NCI-H446 (cell line): ENCODE data around the gene ATXN3L.

ENCODE experiments used
- DNase-seq, 2 experiments: peaks; one replicate each; lab custom pipeline; 2025; lab: John Stamatoyannopoulos, UW

ATXN3L gene

GRCh38 chrX:13319953-13320352, at the start of gene ATXN3L:
ATXN3L (minus strand) TSS chrX:13320053; CDS start chrX:13319934, 119 bp downstream.
- no peak for DNase-seq

- no peak for DNase-seq
Observed at GRCh38 chrX:13369256-13370030, 49.6 kb upstream of the ATXN3L start.

DNA sequence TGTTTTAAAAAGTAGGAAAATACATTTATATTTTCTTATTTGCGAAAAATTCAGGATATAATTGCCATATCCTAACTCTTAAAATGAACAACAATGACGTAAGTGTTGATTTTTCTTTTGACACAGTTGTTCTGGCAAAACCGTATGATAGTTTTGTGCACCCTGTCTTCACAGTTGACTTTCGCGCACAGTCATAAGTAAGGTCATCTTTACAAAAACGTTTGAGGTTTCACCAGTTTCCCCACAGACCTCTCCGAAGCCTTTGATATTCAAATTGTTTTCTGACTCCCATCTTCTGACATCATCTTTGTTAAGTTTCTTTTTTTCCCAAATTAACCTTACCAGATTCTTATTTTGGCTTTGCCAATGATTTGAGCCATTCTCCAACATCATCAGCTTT, 48.1 kb upstream of the ATXN3L start:
- DNase-seq, result no peak

- DNase-seq, result no peak
Observed at GRCh38 chrX:13366698-13367097, 46.8 kb upstream of the ATXN3L start.

DNA sequence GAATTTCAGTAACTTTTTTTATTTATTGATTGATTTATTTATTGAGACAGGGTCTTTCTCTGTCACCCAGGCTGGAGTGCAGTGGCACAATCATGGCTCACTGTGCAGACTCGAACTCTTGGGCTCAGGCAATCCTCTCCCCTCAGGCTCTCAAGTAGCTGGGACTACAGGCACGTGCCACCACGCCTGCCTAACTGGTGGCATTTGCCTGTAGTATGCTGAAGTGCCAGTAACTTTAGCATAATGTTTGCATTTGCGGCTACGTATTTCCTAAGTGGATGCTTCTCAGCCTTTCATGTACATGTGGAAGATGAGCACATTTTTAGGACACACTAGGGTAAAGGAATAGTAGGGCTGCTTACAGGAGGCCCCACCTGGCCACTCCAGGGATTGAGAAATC, 45.3 kb upstream of the ATXN3L start:
- no peak for DNase-seq

- DNase-seq, result peak; percentile 85 to 95
Observed at GRCh38 chrX:13364230-13364857, 44.5 kb upstream of the ATXN3L start.

DNA sequence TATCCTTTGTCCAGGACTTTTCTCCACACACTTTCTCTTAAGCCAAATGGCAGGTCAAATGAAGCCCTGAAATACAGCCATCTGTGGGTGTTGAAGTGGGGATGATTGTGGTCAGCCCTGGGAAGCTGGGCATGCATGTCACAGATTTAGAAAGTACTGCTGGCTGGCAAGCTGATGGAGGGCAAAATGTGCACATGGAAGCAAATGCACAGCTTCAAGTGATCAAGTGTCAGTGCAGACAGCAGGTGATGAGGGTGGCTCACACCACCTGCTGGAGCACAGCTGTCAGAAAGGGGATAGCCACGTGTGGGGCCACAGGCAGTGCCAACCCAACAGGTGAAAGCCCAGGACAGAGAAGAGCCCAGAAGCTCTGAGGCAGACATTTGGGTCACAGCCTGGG, 40.3 kb upstream of the ATXN3L start:
- DNase-seq, result no peak

DNA sequence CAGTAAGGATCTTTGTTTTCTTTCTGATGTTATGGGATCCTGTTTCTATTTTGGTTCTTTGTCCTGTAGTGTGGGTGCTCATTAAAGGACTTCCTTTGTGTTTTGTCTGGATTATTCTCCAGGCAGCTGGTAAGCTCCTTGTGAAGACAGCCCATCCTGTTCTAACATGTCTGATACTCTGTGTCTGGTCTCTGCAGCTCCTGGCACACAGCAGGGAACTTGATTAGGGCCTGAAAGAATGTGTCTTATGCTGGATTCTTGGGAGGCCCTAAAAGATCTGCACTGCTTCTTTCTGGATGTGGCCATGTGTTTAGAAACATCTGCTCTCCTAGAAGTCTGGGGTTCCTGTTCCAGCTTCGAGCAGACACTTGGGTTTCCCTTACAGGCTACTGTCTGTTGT, 38.1 kb upstream of the ATXN3L start:
- DNase-seq, result peak; percentile 4 to 69

- no peak for DNase-seq
Observed at GRCh38 chrX:13346646-13347045, 26.8 kb upstream of the ATXN3L start.

DNA sequence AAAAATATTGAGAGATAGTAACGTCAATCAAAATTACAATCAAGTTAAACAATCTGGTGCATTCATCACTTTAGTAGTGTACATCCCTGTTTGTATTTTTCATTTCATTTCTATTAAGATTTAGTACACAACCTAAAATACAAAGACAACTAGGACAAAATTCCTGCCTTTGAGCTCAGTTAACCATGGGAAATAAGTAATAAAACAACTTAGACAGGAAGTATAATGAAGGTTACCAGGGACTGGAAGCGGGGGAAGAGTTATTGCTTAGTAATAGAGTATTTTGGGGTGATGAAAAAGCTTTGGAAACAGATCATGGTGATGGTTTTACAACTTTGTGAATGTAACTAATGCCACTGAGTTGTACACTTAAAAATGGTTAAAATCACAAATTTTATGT, 25.6 kb upstream of the ATXN3L start:
- DNase-seq, result no peak

- DNase-seq, result no peak
Observed at GRCh38 chrX:13345037-13345436, 25.2 kb upstream of the ATXN3L start.

- no peak for DNase-seq
Observed at GRCh38 chrX:13341491-13342101, 21.7 kb upstream of the ATXN3L start.

- DNase-seq, result no peak
Observed at GRCh38 chrX:13340182-13340791, 20.4 kb upstream of the ATXN3L start.

DNA sequence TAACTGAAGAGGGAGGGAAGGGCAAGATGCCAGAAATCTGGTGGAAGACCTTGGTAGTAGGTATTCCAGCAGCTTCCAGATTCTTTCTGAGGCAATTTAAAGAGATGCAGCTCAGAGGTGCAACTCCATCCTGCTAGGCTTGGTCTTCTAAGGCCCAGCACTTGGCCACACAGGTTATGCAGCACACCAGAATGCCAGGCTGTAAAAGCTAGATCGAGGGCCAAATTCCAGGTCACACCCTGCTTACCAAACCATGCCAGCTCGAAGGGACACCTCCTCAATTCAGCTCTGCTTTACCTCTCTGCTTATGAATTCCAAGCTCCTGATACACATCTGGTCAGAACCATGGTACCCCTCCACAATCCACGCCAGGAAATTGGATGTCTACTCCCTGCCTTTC, 19.8 kb upstream of the ATXN3L start:
- no peak for DNase-seq

GRCh38 chrX:13338996-13339515, 19.2 kb upstream of the ATXN3L start:
- DNase-seq, result no peak

DNA sequence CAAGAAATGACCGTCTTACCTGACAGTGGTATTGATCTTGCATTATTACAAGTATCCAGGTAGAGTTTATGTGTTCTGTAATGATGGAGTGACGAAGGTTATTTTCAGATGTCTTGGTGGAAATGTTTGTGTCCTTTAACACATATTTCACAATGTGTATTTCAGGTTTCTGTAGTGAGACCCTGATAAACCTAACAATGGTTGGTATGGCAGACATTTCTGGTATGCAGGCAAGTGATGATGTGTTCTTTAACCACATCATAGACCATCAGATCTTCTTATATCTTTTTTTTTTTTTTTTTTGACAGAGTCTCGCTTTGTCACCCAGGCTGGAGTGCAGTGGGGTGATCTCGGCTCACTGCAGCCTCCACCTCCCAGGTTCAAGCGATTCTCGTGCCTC, 14.6 kb upstream of the ATXN3L start:
- no peak for DNase-seq

DNA sequence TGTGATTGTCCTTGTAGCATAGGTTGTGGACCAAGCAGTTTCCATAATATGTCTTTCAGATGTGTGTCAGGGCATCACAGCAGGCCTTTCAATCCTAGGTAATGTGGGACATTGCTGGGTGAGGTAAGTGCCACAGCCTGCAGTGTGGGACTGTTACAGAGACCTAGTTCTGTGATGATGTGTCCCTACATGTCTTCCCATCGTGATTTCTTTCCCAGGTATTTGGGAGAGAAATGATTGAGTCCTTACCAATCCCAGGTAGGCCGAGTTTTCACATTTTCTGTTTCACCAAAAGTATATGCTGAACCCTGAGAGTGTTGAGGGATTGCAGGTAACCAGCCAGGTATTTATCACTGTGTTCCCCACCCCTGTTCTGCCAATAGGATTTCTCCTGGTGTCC, 10.6 kb upstream of the ATXN3L start:
- no peak for DNase-seq

- DNase-seq, result no peak
Observed at GRCh38 chrX:13327666-13328065, 7.8 kb upstream of the ATXN3L start.

DNA sequence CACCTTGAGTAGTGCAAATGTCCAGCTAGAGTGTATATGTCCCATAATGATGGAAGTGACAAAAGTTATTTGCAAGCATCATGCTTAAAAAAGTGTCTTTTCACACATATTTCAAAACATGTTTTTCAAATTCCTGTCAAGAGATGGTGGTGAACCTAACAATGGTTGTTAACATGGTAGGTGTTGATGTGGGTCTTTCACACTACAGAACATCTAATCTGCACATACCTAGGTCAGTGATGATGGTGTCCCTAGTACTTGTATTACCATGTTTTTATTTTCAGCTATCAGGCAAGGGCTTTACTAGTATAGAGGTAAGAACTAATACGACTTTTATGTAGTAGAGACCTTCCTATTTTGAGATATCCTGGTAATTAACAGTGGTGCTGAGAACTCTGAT, 3.4 kb upstream of the ATXN3L start:
- DNase-seq, result no peak

DNA sequence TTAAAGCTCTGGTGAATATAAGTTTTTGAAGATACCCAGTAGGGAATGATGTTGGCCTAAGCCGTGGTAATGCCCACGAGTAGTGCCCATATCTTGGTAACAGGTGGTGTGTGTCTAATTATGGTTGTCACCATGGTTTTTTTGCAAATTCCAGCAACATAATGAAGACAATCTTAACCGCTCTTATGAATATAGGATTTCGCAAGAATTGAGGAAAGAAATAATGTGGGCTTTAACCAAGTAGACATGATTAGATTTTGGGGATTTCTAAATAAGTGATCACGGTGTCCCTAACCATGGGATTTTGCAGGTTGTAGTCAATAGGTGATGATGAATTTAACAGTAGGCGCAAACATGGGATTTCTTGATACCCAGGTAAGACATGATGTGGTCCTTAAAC, 2.5 kb downstream of the ATXN3L start:
- no peak for DNase-seq

GRCh38 chrX:13311560-13311959, 8.3 kb downstream of the ATXN3L start:
- DNase-seq, result no peak

GRCh38 chrX:13309631-13310030, 10.2 kb downstream of the ATXN3L start:
- no peak for DNase-seq

DNA sequence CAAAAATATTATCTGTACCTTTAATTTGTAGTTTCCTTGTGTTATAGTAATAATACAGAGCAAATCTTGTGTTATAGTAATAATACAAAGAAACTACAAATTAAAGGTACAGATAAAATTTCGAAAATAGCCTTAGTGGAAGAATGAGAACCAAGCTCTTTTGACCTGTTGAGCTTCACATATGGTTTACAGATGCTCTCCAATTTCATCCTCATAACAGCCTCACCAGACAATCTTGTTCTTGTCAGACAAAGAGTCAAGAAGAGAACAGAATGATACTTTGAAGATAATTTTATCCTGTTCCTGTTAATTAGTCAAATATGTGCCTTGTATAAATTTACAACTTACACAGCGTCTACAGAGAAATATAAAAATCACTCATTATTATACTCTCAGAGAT, 12.8 kb downstream of the ATXN3L start:
- no peak for DNase-seq
